Erythroblast (primary cell): ENCODE results near the gene GRIK5.
"Not testable (repeated sequence)": the region's sequence is repeated elsewhere in the genome, so short reads cannot be mapped to it uniquely, and the experiment has no call there.

ENCODE experiments used
- DNase-seq, 2 experiments: peaks; one replicate each; lab custom pipeline; 2025; lab: John Stamatoyannopoulos, UW
- GATA1 ChIP-seq: IDR thresholded peaks from 2 replicates; pipeline ENCODE4 v1.6.1; 2011; ENCODE audit warnings: low read depth, mild to moderate bottlenecking, control low read depth, low read length, moderate library complexity
- POLR2A ChIP-seq: IDR thresholded peaks from 2 replicates; pipeline ENCODE4 v1.6.1; 2011; ENCODE audit warnings: mild to moderate bottlenecking, low read length

The GRIK5 gene

DNA sequence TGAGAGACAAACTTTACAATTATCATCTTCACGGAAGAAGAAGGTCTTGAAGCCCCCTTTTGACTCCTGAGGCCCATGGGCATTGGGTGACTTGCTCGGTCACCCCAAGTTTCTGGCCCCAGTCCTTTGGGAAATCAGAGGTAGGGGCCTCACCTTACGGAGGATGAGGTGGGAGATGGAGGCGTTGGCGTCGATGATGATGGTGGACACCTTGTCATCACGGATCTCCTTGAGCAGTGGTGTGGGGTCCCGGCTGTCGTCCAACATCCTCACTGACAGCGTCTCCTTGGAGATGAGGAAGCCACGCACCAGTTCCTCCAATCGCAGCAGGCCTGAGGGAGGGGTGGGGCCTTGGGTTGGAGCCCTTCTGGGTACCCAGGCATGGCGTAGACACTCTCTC, 10.8 kb downstream of the GRIK5 start:
- TF ChIP-seq POLR2A (no peak), GATA1 (no peak)
- DNase-seq: no peak

GRCh38 chr19:42057846-42058245, 12.2 kb downstream of the GRIK5 start:
- TF ChIP-seq GATA1: no peak
- TF ChIP-seq POLR2A: no peak
- DNase-seq: no peak

DNA sequence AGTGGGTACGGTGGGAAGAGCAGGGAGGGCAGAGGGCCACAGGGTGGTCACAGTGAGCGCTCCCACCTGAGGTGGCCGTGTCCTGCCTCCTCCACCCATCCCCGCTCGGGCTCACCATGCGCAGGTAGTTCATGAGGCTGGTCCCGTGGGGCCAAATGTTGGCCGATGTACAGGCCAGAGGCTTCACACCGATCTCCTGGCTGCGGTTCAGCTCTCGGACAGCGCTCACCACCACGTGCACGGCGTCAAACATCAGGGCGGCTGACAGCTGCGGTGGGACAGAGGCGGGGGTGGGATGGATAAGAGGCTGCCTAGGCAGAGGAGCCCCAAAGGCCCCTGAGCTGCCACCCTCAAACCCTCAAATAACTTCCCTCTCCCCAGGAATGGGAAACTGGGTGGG, 15.8 kb downstream of the GRIK5 start:
- TF ChIP-seq GATA1 (no peak), POLR2A (no peak)
- no peak for DNase-seq

DNA sequence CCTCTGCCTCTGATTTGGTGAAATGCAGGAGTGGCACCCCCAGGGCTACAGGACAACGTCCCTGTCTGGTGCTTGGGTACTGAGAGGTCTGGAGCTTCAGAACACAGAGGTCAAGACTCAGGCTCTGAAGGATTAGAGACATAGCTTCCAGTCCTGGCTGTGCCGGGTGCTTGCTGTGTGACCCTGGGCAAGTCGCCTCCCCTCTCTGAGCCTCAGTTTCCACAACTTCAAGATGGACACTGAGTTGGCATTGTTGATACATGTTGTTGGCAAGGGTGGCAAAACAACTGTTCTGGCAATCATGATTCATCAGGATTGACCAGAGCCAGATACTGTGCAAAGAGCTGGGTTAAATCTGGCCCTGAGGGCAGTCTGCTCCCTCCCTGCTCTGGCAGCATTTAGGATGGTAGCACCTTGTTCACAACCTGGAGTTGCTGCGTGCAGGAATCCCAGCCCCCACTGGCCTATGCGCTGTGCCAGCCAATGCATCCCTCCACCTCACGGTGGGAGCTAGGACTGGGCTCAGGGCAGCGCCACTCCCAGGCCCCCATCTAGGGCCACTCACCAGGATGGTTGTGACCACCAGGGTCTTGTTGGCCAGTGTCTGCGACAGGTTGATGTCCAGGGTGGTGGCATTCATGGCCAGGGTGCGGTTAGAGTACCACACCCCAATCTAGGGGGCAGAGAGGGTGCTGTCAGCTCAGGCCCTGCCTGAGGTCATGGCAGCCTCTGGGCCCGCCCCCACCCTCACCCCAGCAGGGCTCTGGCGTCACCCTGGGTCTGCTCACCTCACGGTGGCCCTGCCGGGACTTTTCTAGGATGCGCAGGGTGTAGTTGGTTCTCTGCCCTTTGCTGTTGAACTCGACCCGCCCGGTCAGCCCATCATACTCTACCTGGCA, 16.7 kb downstream of the GRIK5 start:
- no peak for DNase-seq
- TF ChIP-seq GATA1 (no peak), POLR2A (no peak)

DNA sequence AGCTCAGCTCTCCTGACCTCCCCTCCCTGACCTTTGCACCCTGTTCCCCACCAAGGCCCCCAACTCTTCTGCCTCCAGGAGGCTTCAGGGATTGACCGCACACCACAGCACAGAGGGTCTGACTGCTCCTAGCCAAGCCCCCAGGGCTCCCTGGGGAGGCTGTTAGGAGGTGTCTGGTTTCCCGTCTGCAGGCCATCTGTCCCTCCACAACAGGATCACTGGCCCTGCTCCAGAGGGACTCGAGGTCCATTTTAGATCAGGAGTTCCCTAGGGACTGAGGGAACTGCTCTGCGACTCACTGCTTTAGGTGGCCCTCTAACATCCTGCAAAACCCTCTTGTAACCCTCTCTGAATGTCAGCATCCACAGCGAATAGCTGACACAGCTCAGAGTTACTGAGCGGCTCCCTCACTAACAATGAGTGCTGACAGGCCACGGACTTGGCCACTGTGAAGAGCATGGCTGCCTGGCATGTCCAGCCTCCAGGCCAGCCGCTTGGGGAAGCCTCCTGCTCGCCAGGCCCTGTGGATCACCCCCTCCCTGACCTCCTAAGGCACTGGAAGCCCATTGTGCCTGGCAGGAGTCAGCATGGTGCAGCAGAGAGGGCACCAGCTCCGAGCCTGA, 17.7 kb downstream of the GRIK5 start:
- TF ChIP-seq GATA1: no peak
- no peak for DNase-seq

DNA sequence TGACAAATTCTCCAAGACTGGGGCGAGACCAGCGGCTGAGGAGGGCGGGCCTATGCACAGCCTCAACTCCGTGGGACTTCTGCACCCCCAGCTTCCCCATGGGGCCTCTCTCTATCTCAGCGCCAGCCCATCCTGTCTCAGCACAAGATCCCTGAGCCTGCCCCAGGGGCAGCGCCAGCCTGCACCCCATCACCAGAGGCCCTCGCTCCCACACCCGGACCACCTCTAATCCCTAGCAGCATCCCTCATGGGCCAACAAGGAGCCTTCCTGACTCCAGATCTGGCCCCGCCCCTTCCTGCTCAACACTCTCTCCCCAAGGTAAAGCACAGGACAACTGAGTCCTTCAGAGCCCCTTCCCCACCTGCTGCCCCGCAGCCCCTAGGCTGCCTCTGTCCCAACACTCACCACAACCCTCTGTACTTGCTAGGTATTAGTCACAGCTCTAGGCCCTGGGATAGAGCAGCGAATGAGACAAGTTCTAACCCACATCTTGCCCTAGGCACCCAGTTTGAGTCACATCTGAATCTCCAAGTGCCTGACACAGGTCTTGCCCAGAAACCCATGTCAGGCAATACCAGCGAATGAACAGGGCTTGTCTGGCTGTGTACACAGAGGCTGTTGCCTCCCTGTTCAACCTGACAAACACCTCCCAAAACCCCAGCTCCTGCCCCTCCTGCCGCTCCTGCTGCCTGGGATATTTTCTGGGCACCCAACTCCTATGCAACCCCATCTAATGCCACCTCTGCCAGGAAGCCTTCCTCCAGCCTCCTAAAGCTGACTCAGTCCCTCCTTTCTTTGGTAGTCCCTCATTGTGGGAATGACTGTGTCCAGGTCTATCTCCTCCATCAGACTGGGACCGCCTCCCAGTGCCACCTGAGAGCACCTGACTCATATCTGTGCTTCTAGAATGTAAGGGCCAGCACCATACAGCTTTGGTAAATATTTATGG, 18.6 kb downstream of the GRIK5 start:
- DNase-seq: no peak
- TF ChIP-seq GATA1 (no peak), POLR2A (no peak)

GRCh38 chr19:42048992-42049391, 21.0 kb downstream of the GRIK5 start:
- TF ChIP-seq GATA1 (no peak), POLR2A (no peak)
- DNase-seq: no peak

- no peak for TF ChIP-seq POLR2A
- TF ChIP-seq GATA1: no peak
- DNase-seq: no peak
Measured at GRCh38 chr19:42045575-42045974, 24.4 kb downstream of the GRIK5 start.

- TF ChIP-seq GATA1: no peak
- TF ChIP-seq POLR2A: no peak
- no peak for DNase-seq
Measured at GRCh38 chr19:42042455-42043170, 27.4 kb downstream of the GRIK5 start.

DNA sequence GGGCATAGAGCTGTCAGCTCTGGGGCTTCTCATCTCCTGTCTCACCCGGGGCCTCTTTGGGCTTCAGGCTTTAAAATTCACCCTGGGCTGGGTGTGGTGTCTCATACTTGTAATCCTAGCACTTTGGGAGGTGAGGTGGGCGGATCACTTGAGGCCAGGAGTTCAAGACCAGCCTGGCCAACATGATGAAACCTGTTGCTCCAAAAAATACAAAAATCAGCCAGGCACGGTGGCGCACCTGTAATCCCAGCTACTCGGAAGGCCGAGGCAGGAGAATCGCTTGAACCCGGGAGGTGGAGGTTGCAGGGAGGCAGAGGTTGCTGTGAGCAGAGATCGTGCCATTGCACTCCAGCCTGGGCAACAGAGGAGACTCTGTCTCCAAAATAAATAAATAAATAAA, 29.5 kb downstream of the GRIK5 start:
- not testable (repeated sequence) for DNase-seq

GRCh38 chr19:42040031-42040430, 30.0 kb downstream of the GRIK5 start:
- DNase-seq: no peak
- TF ChIP-seq GATA1 (no peak), POLR2A (no peak)

DNA sequence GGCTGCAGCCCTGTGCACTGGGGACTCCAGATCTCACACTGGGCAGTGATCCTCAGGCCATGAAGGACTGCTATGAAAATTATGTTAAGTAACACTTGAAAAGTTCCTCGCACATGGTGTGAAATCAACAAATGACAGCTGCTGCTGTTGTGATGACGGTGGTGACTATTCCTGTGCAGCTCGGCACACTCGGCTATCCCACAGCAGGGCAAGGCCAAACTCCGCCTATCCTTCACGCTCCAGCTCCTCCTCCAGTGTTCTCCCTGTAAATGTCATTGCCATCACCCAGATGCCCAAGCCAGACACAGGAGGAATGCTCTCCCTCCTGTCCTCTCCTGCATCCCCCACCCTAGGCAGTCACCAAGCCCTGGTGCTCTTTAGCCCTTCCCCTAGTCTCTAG, 31.3 kb downstream of the GRIK5 start:
- TF ChIP-seq POLR2A: no peak
- no peak for TF ChIP-seq GATA1
- no peak for DNase-seq

DNA sequence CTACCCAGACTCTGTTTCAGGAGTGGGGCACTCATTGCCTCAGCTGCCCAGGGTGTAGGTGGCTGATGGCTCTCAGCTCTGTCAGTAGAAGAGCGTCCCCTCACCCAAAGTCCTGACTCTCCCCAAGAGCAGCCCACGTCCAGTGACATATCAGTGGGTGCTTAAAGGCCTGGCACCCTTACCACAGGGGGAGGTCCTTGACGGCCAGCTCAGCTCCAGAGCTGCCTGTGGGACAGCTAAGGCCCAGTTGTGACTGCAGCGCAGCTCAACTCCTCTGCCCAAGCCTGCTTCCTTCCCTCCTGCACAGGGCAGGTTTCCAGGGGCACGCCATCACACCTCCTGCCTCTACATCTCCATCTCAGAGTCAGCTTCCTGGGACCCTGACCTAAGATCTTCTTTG, 32.4 kb downstream of the GRIK5 start:
- TF ChIP-seq GATA1 (no peak), POLR2A (no peak)
- no peak for DNase-seq

- peak; percentile 63 to 80 for DNase-seq
Measured at GRCh38 chr19:42034640-42035391, 35.2 kb downstream of the GRIK5 start.
